Left kidney (tissue), 2 donors: ENCODE measurements around the gene UBQLN4. TPM values are rescaled to one million over a fixed set of nuclear protein-coding genes. Genes with fewer than 3 reads are reported as not detected.
"Not testable (repeated sequence)": the region's sequence is repeated elsewhere in the genome, so short reads cannot be mapped to it uniquely, and the experiment has no call there.

ENCODE experiments used
- DNase-seq: peaks from one replicate; pipeline ENCODE4 v3.0.0-alpha.2; 2013
- polyA plus RNA-seq: library from polyadenylated mRNA; unstranded; fragments of 120-200 nt; gene quantifications from one replicate; pipeline ENCODE4 v1.2.1, GENCODE V29; 2013; ENCODE audit not compliant: insufficient read length

Gene UBQLN4
- polyA plus RNA-seq, 1 donor, result 56.8 TPM

GRCh38 chr1:156081917-156082308 is 28.3 kb upstream of the UBQLN4 start:
- no peak for DNase-seq

GRCh38 chr1:156081180-156081916 is 27.8 kb upstream of the UBQLN4 start:
- DNase-seq, result no peak

DNA sequence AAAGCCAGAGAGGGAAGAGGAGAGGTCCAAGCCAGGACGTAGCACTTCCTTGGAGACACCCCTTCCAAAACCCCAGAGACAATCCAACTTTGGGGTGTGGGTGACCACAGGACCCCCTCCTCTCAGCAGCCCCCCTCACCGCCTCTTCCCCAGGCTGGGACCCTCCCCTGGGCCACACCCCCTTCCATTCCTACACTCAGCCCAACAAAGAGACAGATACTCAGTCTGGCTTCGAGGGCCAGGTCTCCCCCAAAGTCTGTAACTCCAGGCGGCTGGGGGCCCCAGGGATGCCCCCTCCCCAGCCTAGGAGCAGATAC is 27.2 kb upstream of the UBQLN4 start:
- no peak for DNase-seq

- no peak for DNase-seq
Measured at GRCh38 chr1:156080241-156080862, 26.8 kb upstream of the UBQLN4 start.

DNA sequence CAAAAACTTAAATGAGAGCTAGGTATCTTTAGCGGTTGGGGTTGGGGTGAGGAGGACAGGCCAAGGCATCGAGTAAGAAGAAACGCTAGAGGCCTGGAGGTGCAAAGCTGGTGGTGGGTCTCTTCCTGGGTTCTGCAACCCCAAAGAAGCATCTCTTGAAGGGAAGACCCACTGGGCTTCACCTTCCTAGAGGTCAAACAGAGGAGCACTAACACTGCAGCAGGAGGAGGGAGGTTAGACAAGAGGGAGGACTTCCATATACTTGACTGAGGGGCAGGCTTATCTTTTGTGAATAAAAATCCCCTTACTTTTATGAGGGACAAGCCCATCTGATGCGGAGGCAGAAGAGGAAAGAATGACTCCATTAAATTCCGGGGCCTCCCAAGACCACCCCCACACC is 26.2 kb upstream of the UBQLN4 start:
- no peak for DNase-seq

GRCh38 chr1:156078728-156079127 is 25.1 kb upstream of the UBQLN4 start:
- no peak for DNase-seq

DNA sequence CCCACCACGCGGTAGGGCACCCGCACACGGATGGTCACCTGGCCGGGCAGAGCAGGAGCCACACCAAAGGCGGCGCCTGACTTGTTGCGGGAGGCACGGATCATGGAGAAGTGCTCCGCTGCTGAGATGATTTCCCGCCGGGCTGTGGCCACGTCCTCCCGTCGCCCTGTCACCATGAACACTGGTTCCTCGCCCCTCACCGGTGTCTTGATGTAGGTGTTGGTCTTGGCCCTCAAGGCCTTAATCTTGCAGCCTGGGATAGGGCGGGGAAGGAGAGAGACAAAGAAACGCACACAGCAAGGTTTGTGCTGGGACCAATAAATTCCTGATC is 23.8 kb upstream of the UBQLN4 start:
- no peak for DNase-seq

- DNase-seq, result no peak
Measured at GRCh38 chr1:156076609-156077429, 23.2 kb upstream of the UBQLN4 start.

DNA sequence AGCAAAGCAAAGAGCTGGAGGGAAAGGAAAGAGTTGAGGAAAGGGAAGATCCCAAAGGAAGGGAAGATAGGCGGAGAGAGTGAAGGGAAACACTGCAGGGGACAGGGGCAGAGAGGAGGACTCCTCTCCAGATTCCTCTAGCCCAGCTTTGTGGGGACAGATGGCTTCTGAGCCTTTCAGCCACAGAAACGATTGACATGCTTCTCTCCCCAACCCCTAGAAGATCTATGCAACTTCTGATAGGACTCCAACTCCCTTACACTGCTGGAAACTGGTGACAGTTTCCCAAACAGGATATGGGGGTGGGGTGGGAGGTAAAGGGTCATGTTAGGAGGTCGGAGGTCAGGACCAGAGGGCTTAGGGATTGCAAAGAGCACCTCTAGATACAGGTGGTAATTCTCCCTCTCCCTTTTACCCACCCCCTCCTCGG is 22.2 kb upstream of the UBQLN4 start:
- no peak for DNase-seq

DNA sequence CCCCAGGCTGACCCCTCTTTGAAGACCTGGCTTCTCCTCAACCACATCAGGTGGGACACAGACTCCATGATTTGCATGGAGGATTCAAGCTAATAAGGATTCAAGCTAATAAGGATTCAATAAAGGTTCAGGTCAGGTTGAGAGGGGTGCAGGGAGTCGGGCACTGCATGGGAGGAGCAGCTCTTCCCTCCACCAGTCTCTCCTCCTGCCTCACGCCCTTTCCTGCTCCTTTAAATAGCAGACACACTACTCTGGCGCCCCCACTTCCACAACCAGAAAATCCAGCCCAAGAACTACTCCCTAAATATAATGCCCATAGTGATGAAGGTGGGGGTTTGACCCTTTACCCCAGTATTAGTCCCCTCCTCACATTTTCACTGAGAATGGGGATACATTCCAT is 21.6 kb upstream of the UBQLN4 start:
- no peak for DNase-seq

GRCh38 chr1:156074661-156075060 is 21.1 kb upstream of the UBQLN4 start:
- no peak for DNase-seq

GRCh38 chr1:156073740-156074139 is 20.1 kb upstream of the UBQLN4 start:
- no peak for DNase-seq

DNA sequence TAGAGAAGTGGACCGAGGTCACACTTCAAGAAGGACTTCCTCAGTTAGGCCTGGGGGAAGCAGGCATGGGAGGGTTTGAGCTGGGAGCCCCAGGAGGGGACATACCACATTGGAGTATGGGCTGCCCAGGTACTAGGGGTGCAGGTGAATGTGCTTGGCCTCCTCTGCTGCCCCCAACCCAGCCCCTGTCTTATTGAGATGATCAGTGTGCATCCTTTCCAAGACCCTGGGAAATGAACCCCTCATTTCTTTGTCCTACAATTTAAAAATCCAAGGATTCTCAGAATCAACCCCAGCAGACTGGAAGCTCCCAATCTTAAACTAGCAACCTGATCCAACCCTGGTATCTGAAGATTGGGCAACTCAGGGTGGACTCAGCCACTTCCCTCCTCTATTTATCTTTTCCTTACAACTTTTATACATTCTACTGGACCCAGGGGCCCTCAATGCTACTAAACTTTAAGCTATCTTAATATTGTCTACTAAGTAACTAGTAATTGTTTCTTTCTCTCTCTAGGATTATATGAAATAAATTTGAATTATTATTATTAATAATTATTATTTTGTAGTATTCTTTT is 19.6 kb upstream of the UBQLN4 start:
- DNase-seq, result no peak

DNA sequence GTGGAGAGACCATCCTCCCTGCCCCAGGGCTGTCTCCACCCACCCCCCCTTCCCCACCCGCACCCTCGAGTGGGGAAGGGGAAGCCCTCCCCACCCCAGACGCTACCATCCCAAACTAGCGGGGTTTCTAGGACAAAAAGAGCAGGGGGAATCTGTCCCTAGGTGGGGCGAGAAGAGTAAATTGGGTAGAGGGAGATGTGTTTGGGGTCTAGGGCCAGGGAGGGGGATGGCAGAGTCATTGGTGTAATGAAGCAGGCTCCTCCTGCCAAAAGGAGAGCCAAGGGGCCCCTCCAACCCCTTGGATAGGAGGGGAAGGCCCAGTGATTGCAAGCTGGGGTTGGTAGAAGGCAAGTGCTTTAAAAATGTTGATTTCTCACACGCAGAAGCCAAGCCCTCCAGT is 18.7 kb upstream of the UBQLN4 start:
- DNase-seq, result no peak

GRCh38 chr1:156071332-156071816 is 17.8 kb upstream of the UBQLN4 start:
- DNase-seq, result not testable (repeated sequence)

- DNase-seq, result no peak
Measured at GRCh38 chr1:156070548-156070947, 16.9 kb upstream of the UBQLN4 start.

- DNase-seq, result no peak
Measured at GRCh38 chr1:156069490-156070455, 16.2 kb upstream of the UBQLN4 start.

- no peak for DNase-seq
Measured at GRCh38 chr1:156067262-156067661, 13.7 kb upstream of the UBQLN4 start.

- DNase-seq, result no peak
Measured at GRCh38 chr1:156065871-156066270, 12.3 kb upstream of the UBQLN4 start.

DNA sequence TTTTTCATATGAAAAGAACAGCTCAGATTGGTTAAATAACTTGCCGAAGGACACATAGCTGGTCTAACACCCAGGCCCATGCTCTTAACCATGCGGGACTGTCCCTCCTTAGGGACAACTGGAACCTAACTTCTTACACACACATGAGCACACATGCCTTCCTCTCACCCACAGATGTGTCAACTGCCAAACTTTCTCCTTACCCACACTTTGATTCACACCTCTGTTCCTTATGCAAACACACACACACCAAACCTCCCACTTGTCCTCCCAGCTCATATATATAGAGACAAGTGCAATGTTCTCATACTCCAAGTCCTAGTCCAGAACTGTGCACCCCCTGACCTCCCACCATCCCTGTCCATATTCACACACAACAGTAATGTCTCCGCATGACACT is 11.6 kb upstream of the UBQLN4 start:
- no peak for DNase-seq

- no peak for DNase-seq
Measured at GRCh38 chr1:156064615-156065014, 11.0 kb upstream of the UBQLN4 start.

DNA sequence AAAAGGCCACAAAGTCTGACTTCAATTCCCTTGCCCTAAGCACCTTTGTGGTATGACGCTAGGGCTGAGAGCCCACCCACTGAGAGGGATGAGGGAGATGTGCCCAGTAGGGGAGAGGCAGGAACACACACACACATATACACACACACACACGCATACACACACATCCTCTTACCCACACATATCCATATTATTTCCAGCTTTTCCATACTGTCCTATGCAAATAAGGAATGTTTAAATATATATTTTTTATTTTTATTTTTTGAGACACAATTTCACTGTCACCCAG is 10.3 kb upstream of the UBQLN4 start:
- no peak for DNase-seq
